Mucosa of stomach (tissue), 1 donor: ENCODE measurements around the gene TRPV2.
"Not testable (repeated sequence)": the region's sequence is repeated elsewhere in the genome, so short reads cannot be mapped to it uniquely, and the experiment has no call there.

Source experiments
- H3K27me3 ChIP-seq: one replicate; pipeline ENCODE4 v1.7.0; 2013; ENCODE audit warnings: mild to moderate bottlenecking, low read length; ENCODE audit not compliant: control insufficient read depth, insufficient read depth
- H3K36me3 ChIP-seq: one replicate; pipeline ENCODE4 v1.7.0; 2013; ENCODE audit warnings: low read length; ENCODE audit not compliant: control insufficient read depth, insufficient read depth
- H3K4me1 ChIP-seq: one replicate; pipeline ENCODE4 v1.7.0; 2013; ENCODE audit warnings: mild to moderate bottlenecking, low read length; ENCODE audit not compliant: control insufficient read depth, insufficient read depth
- H3K4me3 ChIP-seq: one replicate; pipeline ENCODE4 v1.7.0; 2013; ENCODE audit warnings: low read length
- H3K9ac ChIP-seq: one replicate; pipeline ENCODE4 v1.7.0; 2013; ENCODE audit warnings: mild to moderate bottlenecking, low read length, moderate library complexity
- H3K9me3 ChIP-seq: one replicate; pipeline ENCODE4 v1.7.0; 2013; ENCODE audit warnings: mild to moderate bottlenecking, low read length, moderate library complexity; ENCODE audit not compliant: control insufficient read depth
- donor health status: Pancreatic carcinoma.

Gene TRPV2

GRCh38 chr17:16386126-16386507 lies 29.3 kb upstream of the TRPV2 start:
- not testable (repeated sequence) for H3K27me3 ChIP-seq, H3K36me3 ChIP-seq, H3K9me3 ChIP-seq
- H3K9ac ChIP-seq: peak overlapping the region; percentile 50
- H3K4me3 ChIP-seq: peak overlapping the region; percentile 19
- H3K4me1 ChIP-seq: peaks cover 26% of the 10 kb centered on the region

GRCh38 chr17:16391451-16391850 lies 23.9 kb upstream of the TRPV2 start:
- Histone ChIP-seq H3K9ac (no peak overlapping the region), H3K9me3 (no peaks in the 10 kb centered on the region), H3K4me3 (no peak overlapping the region), H3K27me3 (no peaks in the 10 kb centered on the region), H3K4me1 (peaks cover under 1% of the 10 kb centered on the region), H3K36me3 (no peaks in the 10 kb centered on the region)

- not testable (repeated sequence) for H3K9ac ChIP-seq, H3K4me3 ChIP-seq
These were observed 22.9 kb upstream of the TRPV2 start for GRCh38 chr17:16392491-16392890.

GRCh38 chr17:16395887-16396286 lies 19.5 kb upstream of the TRPV2 start:
- not testable (repeated sequence) for H3K9ac ChIP-seq, H3K4me3 ChIP-seq, H3K4me1 ChIP-seq, H3K27me3 ChIP-seq, H3K9me3 ChIP-seq, H3K36me3 ChIP-seq

More at GRCh38 chr17:16392491-16392890, 22.9 kb upstream of the TRPV2 start:
- not testable (repeated sequence) for H3K9me3 ChIP-seq, H3K36me3 ChIP-seq, H3K4me1 ChIP-seq, H3K27me3 ChIP-seq

- H3K27me3 ChIP-seq, H3K9ac ChIP-seq, H3K4me1 ChIP-seq, H3K36me3 ChIP-seq, H3K4me3 ChIP-seq, H3K9me3 ChIP-seq: not testable (repeated sequence)
These were observed 18.7 kb upstream of the TRPV2 start for GRCh38 chr17:16396693-16397092.

GRCh38 chr17:16398270-16399267 lies 16.8 kb upstream of the TRPV2 start:
- H3K4me1 ChIP-seq: peaks cover 4% of the 10 kb centered on the region
- no peaks in the 10 kb centered on the region for H3K36me3 ChIP-seq
- no peaks in the 10 kb centered on the region for H3K27me3 ChIP-seq
- H3K9ac ChIP-seq: no peak overlapping the region
- no peaks in the 10 kb centered on the region for H3K9me3 ChIP-seq
- H3K4me3 ChIP-seq: no peak overlapping the region

GRCh38 chr17:16403847-16404246 lies 11.5 kb upstream of the TRPV2 start:
- not testable (repeated sequence) for H3K9me3 ChIP-seq, H3K4me1 ChIP-seq, H3K9ac ChIP-seq, H3K36me3 ChIP-seq, H3K4me3 ChIP-seq, H3K27me3 ChIP-seq

- H3K9ac ChIP-seq: peak overlapping the region; percentile 59
These were observed 8.4 kb upstream of the TRPV2 start for GRCh38 chr17:16406742-16407674.

GRCh38 chr17:16407911-16408588 lies 7.3 kb upstream of the TRPV2 start:
- no peak overlapping the region for H3K4me3 ChIP-seq

More at GRCh38 chr17:16406742-16407674, 8.4 kb upstream of the TRPV2 start:
- Histone ChIP-seq H3K9me3 (no peaks in the 10 kb centered on the region), H3K4me3 (peak overlapping the region; percentile 71), H3K36me3 (no peaks in the 10 kb centered on the region), H3K4me1 (no peaks in the 10 kb centered on the region), H3K27me3 (no peaks in the 10 kb centered on the region)

GRCh38 chr17:16417399-16417798 lies 2.0 kb downstream of the TRPV2 start:
- H3K9ac ChIP-seq: no peak overlapping the region
- peaks cover 41% of the 10 kb centered on the region for H3K4me1 ChIP-seq
- H3K27me3 ChIP-seq: peaks cover 2% of the 10 kb centered on the region

More at GRCh38 chr17:16407911-16408588, 7.3 kb upstream of the TRPV2 start:
- Histone ChIP-seq H3K36me3 (no peaks in the 10 kb centered on the region), H3K9me3 (no peaks in the 10 kb centered on the region), H3K4me1 (no peaks in the 10 kb centered on the region), H3K9ac (peak overlapping the region; percentile 28), H3K27me3 (no peaks in the 10 kb centered on the region)

GRCh38 chr17:16417896-16418684 lies 2.7 kb downstream of the TRPV2 start:
- H3K27me3 ChIP-seq: peaks cover 2% of the 10 kb centered on the region
- no peaks in the 10 kb centered on the region for H3K9me3 ChIP-seq
- H3K4me3 ChIP-seq: no peak overlapping the region
- H3K9ac ChIP-seq: no peak overlapping the region
- peaks cover 41% of the 10 kb centered on the region for H3K4me1 ChIP-seq
- no peaks in the 10 kb centered on the region for H3K36me3 ChIP-seq

More at GRCh38 chr17:16417399-16417798, 2.0 kb downstream of the TRPV2 start:
- Histone ChIP-seq H3K4me3 (no peak overlapping the region), H3K36me3 (no peaks in the 10 kb centered on the region), H3K9me3 (no peaks in the 10 kb centered on the region)
